Chondrocyte (in vitro differentiated cells): ENCODE data around the gene LSM14A. TPM values are rescaled to one million over a fixed set of nuclear protein-coding genes. Genes with fewer than 3 reads are reported as not detected.

Experiments
- DNase-seq: peaks from one replicate; pipeline ENCODE4 v3.0.0; 2021; ENCODE audit warnings: mixed read lengths, low spot score
- H3K27ac Mint-ChIP-seq: one replicate; pipeline ENCODE4 v1.8.0; 2021; ENCODE audit warnings: mild to moderate bottlenecking, moderate library complexity, mixed read lengths; ENCODE audit not compliant: unreplicated experiment
- H3K27me3 Mint-ChIP-seq: 2 replicates; pipeline ENCODE4 v1.8.0; 2021; ENCODE audit warnings: low read depth, mixed read lengths
- H3K36me3 Mint-ChIP-seq: 2 replicates; pipeline ENCODE4 v1.8.0; 2021; ENCODE audit warnings: low read depth, mixed read lengths
- H3K4me1 Mint-ChIP-seq: 2 replicates; pipeline ENCODE4 v1.8.0; 2021; ENCODE audit warnings: low read depth, mild to moderate bottlenecking, mixed read lengths
- H3K4me3 Mint-ChIP-seq: one replicate; pipeline ENCODE4 v1.8.0; 2021; ENCODE audit warnings: mild to moderate bottlenecking, moderate library complexity, mixed read lengths; ENCODE audit not compliant: unreplicated experiment
- H3K9me3 Mint-ChIP-seq: 2 replicates; pipeline ENCODE4 v1.8.0; 2021; ENCODE audit warnings: low read depth, mixed read lengths
- long read RNA-seq: library from polyadenylated mRNA; stranded (forward); transcript quantifications from one replicate; pipeline ENCODE4 v2.0.0, GENCODE V29; 2021
- total RNA-seq: library from RNA; stranded (reverse); gene quantifications from 3 replicates; pipeline ENCODE4 v1.2.1, GENCODE V29; 2021
- TF ChIP-seq, protein P1 (sequence below): fragments of 200-600 bp; sonication (generic); IDR thresholded peaks from 2 replicates; pipeline ENCODE4 v1.5.0; 2021; ENCODE audit warnings: antibody characterized with exemption, mild to moderate bottlenecking, moderate library complexity

Gene LSM14A
- 79.1 to 89.4 TPM (median 83.7 TPM) in 3 replicates for total RNA-seq
- long read RNA-seq, transcript LSM14A-203 (10 exons, 3,596 nt) = major isoform, 68 of 130 reads
- long read RNA-seq, transcript LSM14A-201 (11 exons, 3,424 nt) = minor isoform, 32 of 130 reads
- long read RNA-seq, partial matches to known transcripts = 3 of 130 reads
- long read RNA-seq, other reads (novel, unspliced or antisense) = 26 of 130 reads

DNA sequence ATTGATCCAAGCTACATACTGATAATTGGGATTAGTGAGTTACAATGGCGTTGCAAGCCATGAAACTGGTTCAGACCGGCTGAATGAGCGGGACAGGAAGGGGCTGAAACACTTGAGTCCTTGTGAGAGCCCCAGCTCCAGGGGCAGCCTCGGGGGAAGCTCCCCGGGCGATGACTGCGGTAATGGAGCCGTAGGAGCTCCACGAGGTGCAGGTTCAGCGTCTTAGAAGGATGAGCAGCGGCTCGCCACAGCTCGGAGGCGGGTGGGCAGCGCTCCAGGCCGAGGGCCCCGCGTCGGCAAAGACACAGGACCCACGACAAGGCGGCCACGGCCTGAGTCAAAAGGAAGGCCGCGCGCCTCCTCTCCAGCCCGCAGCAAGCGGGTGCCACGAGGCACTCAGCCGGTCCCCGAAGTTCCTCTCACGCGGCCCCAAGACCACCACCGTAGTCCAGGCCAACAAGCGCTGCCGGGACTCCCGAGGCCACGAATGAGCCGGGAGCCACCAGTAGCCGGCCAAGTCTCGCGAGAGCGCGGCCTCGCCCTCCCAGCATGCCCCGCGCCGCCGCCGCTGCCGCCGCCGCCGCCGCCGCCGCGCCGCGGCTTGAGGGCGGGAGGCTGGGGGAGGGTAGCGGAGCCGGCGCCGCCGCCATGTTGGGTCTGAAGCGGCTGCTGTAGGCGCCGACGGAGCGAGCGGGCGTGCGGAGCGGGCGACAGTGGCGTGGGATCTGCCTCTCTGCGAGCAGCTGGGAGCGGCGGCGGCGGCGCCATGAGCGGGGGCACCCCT lies at the start of gene LSM14A:
TSS of gene LSM14A (plus strand) at position 628 of the 784 bp plus-strand sequence. CDS start at position 767, 139 bp downstream.
- no peaks in the 10 kb centered on the region for H3K36me3 Mint-ChIP-seq
- peaks cover 1% of the 10 kb centered on the region for H3K27me3 Mint-ChIP-seq
- TF ChIP-seq, protein P1, sequence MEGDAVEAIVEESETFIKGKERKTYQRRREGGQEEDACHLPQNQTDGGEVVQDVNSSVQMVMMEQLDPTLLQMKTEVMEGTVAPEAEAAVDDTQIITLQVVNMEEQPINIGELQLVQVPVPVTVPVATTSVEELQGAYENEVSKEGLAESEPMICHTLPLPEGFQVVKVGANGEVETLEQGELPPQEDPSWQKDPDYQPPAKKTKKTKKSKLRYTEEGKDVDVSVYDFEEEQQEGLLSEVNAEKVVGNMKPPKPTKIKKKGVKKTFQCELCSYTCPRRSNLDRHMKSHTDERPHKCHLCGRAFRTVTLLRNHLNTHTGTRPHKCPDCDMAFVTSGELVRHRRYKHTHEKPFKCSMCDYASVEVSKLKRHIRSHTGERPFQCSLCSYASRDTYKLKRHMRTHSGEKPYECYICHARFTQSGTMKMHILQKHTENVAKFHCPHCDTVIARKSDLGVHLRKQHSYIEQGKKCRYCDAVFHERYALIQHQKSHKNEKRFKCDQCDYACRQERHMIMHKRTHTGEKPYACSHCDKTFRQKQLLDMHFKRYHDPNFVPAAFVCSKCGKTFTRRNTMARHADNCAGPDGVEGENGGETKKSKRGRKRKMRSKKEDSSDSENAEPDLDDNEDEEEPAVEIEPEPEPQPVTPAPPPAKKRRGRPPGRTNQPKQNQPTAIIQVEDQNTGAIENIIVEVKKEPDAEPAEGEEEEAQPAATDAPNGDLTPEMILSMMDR = no peak
- DNase-seq = peak; percentile 96
- H3K9me3 Mint-ChIP-seq = no peaks in the 10 kb centered on the region
- H3K4me3 Mint-ChIP-seq = peak within 1 kb of the TSS; percentile 80
- H3K4me1 Mint-ChIP-seq = peaks cover 39% of the 10 kb centered on the region
- H3K27ac Mint-ChIP-seq = peak within 1 kb of the TSS; percentile 98

GRCh38 chr19:34124828-34125227 lies 47.5 kb upstream of the LSM14A start:
- TF ChIP-seq, protein P1 = no peak
- no peak for DNase-seq
- H3K27me3 Mint-ChIP-seq = peaks cover 3% of the 10 kb centered on the region
- no peak overlapping the region for H3K27ac Mint-ChIP-seq
- H3K4me3 Mint-ChIP-seq = no peak overlapping the region
- H3K36me3 Mint-ChIP-seq = no peaks in the 10 kb centered on the region
- no peaks in the 10 kb centered on the region for H3K9me3 Mint-ChIP-seq
- no peaks in the 10 kb centered on the region for H3K4me1 Mint-ChIP-seq

DNA sequence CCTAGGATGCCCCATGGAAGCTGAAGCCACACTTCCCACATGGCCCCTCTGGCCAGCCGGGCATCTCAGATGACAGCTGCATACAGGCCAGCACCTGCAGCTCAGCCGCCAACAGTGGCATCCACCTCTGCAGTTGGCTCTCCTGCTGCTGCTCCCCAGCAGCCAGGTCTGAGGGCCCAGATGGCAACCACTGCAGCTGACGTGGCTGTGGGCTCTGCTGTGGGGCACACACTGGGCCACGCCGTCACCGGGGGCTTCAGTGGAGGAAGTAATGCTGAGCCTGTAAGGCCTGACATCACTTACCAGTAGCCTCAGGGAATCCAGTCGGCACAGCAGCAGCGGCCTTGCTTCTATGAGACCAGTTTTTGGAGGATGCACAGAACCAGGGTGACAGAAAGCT lies 45.3 kb upstream of the LSM14A start:
- TF ChIP-seq, protein P1 = no peak
- no peak for DNase-seq
- H3K4me1 Mint-ChIP-seq = no peaks in the 10 kb centered on the region
- no peaks in the 10 kb centered on the region for H3K36me3 Mint-ChIP-seq
- H3K4me3 Mint-ChIP-seq = no peak overlapping the region
- peaks cover 3% of the 10 kb centered on the region for H3K27me3 Mint-ChIP-seq
- no peaks in the 10 kb centered on the region for H3K9me3 Mint-ChIP-seq
- H3K27ac Mint-ChIP-seq = no peak overlapping the region

DNA sequence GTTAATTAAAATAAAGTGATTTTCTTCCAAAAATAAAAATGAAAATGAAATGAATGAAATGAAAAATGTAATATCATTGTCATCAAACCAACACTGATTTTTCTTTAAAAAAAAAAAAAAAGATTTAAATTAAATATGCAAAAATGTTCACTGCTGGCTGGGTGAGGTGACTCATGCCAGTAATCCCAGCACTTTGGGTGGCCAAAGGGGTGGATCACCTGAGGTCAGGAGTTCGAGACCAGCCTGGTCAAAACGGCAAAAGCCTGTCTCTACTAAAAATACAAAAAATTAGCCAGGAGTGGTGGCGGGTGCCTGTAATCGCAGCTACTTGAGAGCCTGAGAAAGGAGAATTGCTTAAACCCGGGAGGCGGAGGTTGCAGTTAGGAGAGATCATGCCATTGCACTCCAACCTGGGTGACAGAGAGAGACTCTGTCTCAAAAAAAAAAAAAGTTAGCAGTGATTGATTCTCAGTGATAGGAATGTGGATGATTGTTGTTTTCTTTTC lies 44.6 kb upstream of the LSM14A start:
- H3K27ac Mint-ChIP-seq = no peak overlapping the region
- TF ChIP-seq, protein P1 = no peak
- DNase-seq = no peak
- peaks cover 3% of the 10 kb centered on the region for H3K27me3 Mint-ChIP-seq
- H3K36me3 Mint-ChIP-seq = no peaks in the 10 kb centered on the region
- H3K4me3 Mint-ChIP-seq = no peak overlapping the region
- H3K9me3 Mint-ChIP-seq = no peaks in the 10 kb centered on the region
- H3K4me1 Mint-ChIP-seq = no peaks in the 10 kb centered on the region

GRCh38 chr19:34128558-34129250 lies 43.6 kb upstream of the LSM14A start:
- no peaks in the 10 kb centered on the region for H3K27me3 Mint-ChIP-seq
- TF ChIP-seq, protein P1 = no peak
- H3K4me1 Mint-ChIP-seq = no peaks in the 10 kb centered on the region
- DNase-seq = no peak
- no peaks in the 10 kb centered on the region for H3K9me3 Mint-ChIP-seq
- H3K27ac Mint-ChIP-seq = no peak overlapping the region
- H3K36me3 Mint-ChIP-seq = no peaks in the 10 kb centered on the region
- H3K4me3 Mint-ChIP-seq = no peak overlapping the region
